GM21786 (cell line): ENCODE measurements around the gene TP53AIP1.

Experiments
- ATAC-seq: cut with Tn5 transposase; IDR thresholded peaks from one replicate; pipeline ENCODE4 v1.9.1; 2021; ENCODE audit not compliant: unreplicated experiment

The TP53AIP1 gene

GRCh38 chr11:128942817-128943427, at the start of gene TP53AIP1:
TSS of gene TP53AIP1 (minus strand) at chr11:128942871. CDS start at chr11:128937818, 5,053 bp downstream.
- no peak for ATAC-seq

- no peak for ATAC-seq
Observed at GRCh38 chr11:128988242-128988970, 45.7 kb upstream of the TP53AIP1 start.

- no peak for ATAC-seq
Observed at GRCh38 chr11:128985880-128986279, 43.2 kb upstream of the TP53AIP1 start.

GRCh38 chr11:128983023-128983422, 40.4 kb upstream of the TP53AIP1 start:
- no peak for ATAC-seq

- ATAC-seq = no peak
Observed at GRCh38 chr11:128981254-128981653, 38.6 kb upstream of the TP53AIP1 start.

GRCh38 chr11:128970598-128971190, 28.0 kb upstream of the TP53AIP1 start:
- no peak for ATAC-seq

- ATAC-seq = no peak
Observed at GRCh38 chr11:128968916-128969315, 26.2 kb upstream of the TP53AIP1 start.

GRCh38 chr11:128967578-128967977, 24.9 kb upstream of the TP53AIP1 start:
- ATAC-seq = no peak

GRCh38 chr11:128965485-128965884, 22.8 kb upstream of the TP53AIP1 start:
- peak; percentile 99 for ATAC-seq

- ATAC-seq = no peak
Observed at GRCh38 chr11:128964463-128964930, 21.8 kb upstream of the TP53AIP1 start.

- no peak for ATAC-seq
Observed at GRCh38 chr11:128963744-128964325, 21.2 kb upstream of the TP53AIP1 start.

- ATAC-seq = no peak
Observed at GRCh38 chr11:128962896-128963295, 20.2 kb upstream of the TP53AIP1 start.

- no peak for ATAC-seq
Observed at GRCh38 chr11:128961645-128962044, 19.0 kb upstream of the TP53AIP1 start.

- ATAC-seq = no peak
Observed at GRCh38 chr11:128957202-128957482, 14.5 kb upstream of the TP53AIP1 start.

- ATAC-seq = peak; percentile 61
Observed at GRCh38 chr11:128956401-128957201, 13.9 kb upstream of the TP53AIP1 start.

- no peak for ATAC-seq
Observed at GRCh38 chr11:128955636-128956035, 13.0 kb upstream of the TP53AIP1 start.

GRCh38 chr11:128953151-128953550, 10.5 kb upstream of the TP53AIP1 start:
- ATAC-seq = no peak

- ATAC-seq = no peak
Observed at GRCh38 chr11:128949791-128950454, 7.3 kb upstream of the TP53AIP1 start.

- ATAC-seq = no peak
Observed at GRCh38 chr11:128948583-128948982, 5.9 kb upstream of the TP53AIP1 start.

GRCh38 chr11:128947773-128948172, 5.1 kb upstream of the TP53AIP1 start:
- ATAC-seq = no peak

- no peak for ATAC-seq
Observed at GRCh38 chr11:128946648-128947047, 4.0 kb upstream of the TP53AIP1 start.
